Fibroblast of villous mesenchyme (primary cell): Measurements from ENCODE around the gene CGB7. TPM values are rescaled to one million over a fixed set of nuclear protein-coding genes. Genes with fewer than 3 reads are reported as not detected.
A peak's percentile ranks its signal among the peaks of the same experiment; 100 is the strongest.
"Not testable (repeated sequence)": the region's sequence is repeated elsewhere in the genome, so short reads cannot be mapped to it uniquely, and the experiment has no call there.

ENCODE experiments used
- DNase-seq: peaks from one replicate; pipeline ENCODE4 v3.0.0-alpha.2; 2010; ENCODE audit warnings: low read depth
- H3K4me3 ChIP-seq: 2 replicates; pipeline ENCODE4 v1.5.1; 2011; ENCODE audit warnings: low read depth, mild to moderate bottlenecking, low read length
- CTCF ChIP-seq: IDR thresholded peaks from 2 replicates; pipeline ENCODE4 v1.5.1; 2012; ENCODE audit warnings: low read depth, mild to moderate bottlenecking, low read length; ENCODE audit not compliant: insufficient read depth
- total RNA-seq: library from RNA; depleted of rRNA; stranded (reverse); fragments of >200 nt; gene quantifications from 2 replicates; pipeline ENCODE4 v1.2.3, GENCODE V29; 2012

Gene CGB7
- total RNA-seq, 1 donor = under 0.01 TPM

GRCh38 chr19:49085868-49086232, 28.3 kb upstream of the CGB7 start:
- DNase-seq = no peak
- no peak for TF ChIP-seq CTCF
- H3K4me3 ChIP-seq = peak overlapping the region; percentile 97

GRCh38 chr19:49085020-49085867, 27.7 kb upstream of the CGB7 start, which contains the start of gene SNRNP70:
SNRNP70 (plus strand) TSS chr19:49085451; CDS start chr19:49086415, 964 bp downstream.
- TF ChIP-seq CTCF = no peak
- DNase-seq = peak; percentile 100
- peak within 1 kb of the TSS; percentile 97 for H3K4me3 ChIP-seq

GRCh38 chr19:49084206-49085019, 26.9 kb upstream of the CGB7 start:
- no peak for DNase-seq
- TF ChIP-seq CTCF = no peak
- peak overlapping the region; percentile 51 for H3K4me3 ChIP-seq

GRCh38 chr19:49081273-49081672, 23.7 kb upstream of the CGB7 start:
- H3K4me3 ChIP-seq = no peak overlapping the region
- no peak for DNase-seq
- TF ChIP-seq CTCF = no peak

- TF ChIP-seq CTCF = no peak
- DNase-seq = no peak
- no peak overlapping the region for H3K4me3 ChIP-seq
These were observed 22.8 kb upstream of the CGB7 start for GRCh38 chr19:49080392-49080791.

- DNase-seq = peak; percentile 53
- not testable (repeated sequence) for H3K4me3 ChIP-seq
- peak; percentile 62 for TF ChIP-seq CTCF
These were observed 17.3 kb upstream of the CGB7 start for GRCh38 chr19:49074869-49075268.
